Erythroblast (primary cell): Measurements from ENCODE around the gene TBX1.

Source experiments
- GATA1 ChIP-seq: IDR thresholded peaks from 2 replicates; pipeline ENCODE4 v1.6.1; 2011; ENCODE audit warnings: low read depth, mild to moderate bottlenecking, control low read depth, low read length, moderate library complexity
- POLR2A ChIP-seq: IDR thresholded peaks from 2 replicates; pipeline ENCODE4 v1.6.1; 2011; ENCODE audit warnings: mild to moderate bottlenecking, low read length

DNA sequence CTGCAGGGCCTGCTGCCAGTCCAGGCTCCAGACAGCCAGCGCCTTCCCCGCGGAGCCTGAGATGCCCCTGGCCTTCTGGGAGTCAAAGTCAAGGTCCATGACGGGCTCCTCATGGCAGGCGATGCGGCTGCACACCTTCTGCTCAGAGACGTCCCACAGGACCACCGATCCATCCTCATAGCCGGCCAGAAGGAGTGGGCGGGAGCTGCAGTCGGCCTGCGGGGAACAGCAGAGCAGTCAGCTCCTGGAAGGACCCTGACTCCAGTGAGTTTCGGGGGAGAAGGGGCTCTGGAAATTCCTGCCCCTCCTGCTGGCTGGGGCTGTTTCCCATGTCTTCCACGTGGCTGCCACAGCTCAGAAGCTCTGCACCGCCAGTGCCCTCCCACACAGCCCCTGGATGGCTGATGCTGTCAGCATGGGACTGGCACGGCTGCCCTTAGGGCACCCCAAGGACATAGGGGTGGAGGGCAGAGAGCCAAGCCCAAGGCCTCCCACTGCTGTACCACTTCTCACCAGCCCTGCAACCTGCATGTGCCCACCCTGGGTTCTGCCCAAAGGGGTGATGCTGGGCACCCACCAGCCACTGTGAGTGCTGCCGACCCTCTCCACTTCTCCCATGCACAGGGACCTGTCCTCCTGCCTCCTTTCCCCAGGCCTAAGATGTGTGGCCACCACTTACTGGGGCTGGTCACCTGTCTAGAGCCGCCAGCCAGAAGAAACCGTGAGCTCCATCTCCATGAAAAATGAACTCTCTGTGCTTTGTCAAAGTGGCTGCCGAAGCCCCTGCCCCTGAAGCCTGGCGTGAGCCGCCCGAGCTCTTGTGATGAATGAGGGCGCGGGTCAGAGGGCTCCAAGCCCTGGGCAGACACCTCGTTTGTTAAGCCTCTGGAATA lies 41.7 kb downstream of the TBX1 start:
- no peak for TF ChIP-seq POLR2A
- TF ChIP-seq GATA1: no peak
